GM23248 (cell line): ENCODE data around the gene SYPL1. TPM values are rescaled to one million over a fixed set of nuclear protein-coding genes. Genes with fewer than 3 reads are reported as not detected.

ENCODE experiments used
- DNase-seq: peaks from one replicate; pipeline ENCODE4 v3.0.0-alpha.2; 2015
- H2AFZ ChIP-seq: fragments of 200-600 bp; sonication (generic); 2 replicates; pipeline ENCODE4 v1.6.1; 2016; ENCODE audit warnings: antibody characterized with exemption
- H3F3A ChIP-seq: fragments of 200-600 bp; sonication (generic); 2 replicates; pipeline ENCODE4 v1.6.1; 2016; ENCODE audit warnings: mild to moderate bottlenecking, antibody characterized with exemption, mixed run types; ENCODE audit not compliant: insufficient read depth
- H3K27ac ChIP-seq: fragments of 200-600 bp; sonication (generic); 2 replicates; pipeline ENCODE4 v1.5.1; 2016; ENCODE audit warnings: mild to moderate bottlenecking
- H3K27me3 ChIP-seq: fragments of 200-600 bp; sonication (generic); replicated peaks from 2 replicates; pipeline ENCODE4 v1.6.1; 2016; ENCODE audit warnings: mild to moderate bottlenecking; ENCODE audit not compliant: insufficient read depth
- H3K36me3 ChIP-seq: fragments of 200-600 bp; sonication (generic); 2 replicates; pipeline ENCODE4 v1.6.1; 2016; ENCODE audit warnings: low read depth, mild to moderate bottlenecking
- H3K4me1 ChIP-seq: fragments of 200-600 bp; sonication (generic); 2 replicates; pipeline ENCODE4 v1.6.1; 2016; ENCODE audit warnings: mild to moderate bottlenecking; ENCODE audit not compliant: insufficient read depth
- H3K4me2 ChIP-seq: fragments of 200-600 bp; sonication (generic); one replicate; pipeline ENCODE4 v1.6.1; 2016; ENCODE audit warnings: mild to moderate bottlenecking; ENCODE audit not compliant: unreplicated experiment
- H3K4me3 ChIP-seq: fragments of 200-600 bp; sonication (generic); 2 replicates; pipeline ENCODE4 v1.5.1; 2016; ENCODE audit warnings: mild to moderate bottlenecking
- H3K79me2 ChIP-seq: fragments of 200-600 bp; sonication (generic); 2 replicates; pipeline ENCODE4 v1.6.1; 2016; ENCODE audit warnings: mild to moderate bottlenecking; ENCODE audit not compliant: insufficient read depth
- H3K9ac ChIP-seq: fragments of 200-600 bp; sonication (generic); 2 replicates; pipeline ENCODE4 v1.6.1; 2016; ENCODE audit warnings: mild to moderate bottlenecking
- H3K9me2 ChIP-seq: fragments of 200-600 bp; sonication (generic); 2 replicates; pipeline ENCODE4 v1.6.1; 2016; ENCODE audit warnings: mixed run types, mild to moderate bottlenecking, moderate library complexity; ENCODE audit not compliant: insufficient read depth
- H3K9me3 ChIP-seq: fragments of 200-600 bp; sonication (generic); one replicate; pipeline ENCODE4 v1.6.1; 2017; ENCODE audit warnings: low read depth
- H4K20me1 ChIP-seq: fragments of 200-600 bp; sonication (generic); 2 replicates; pipeline ENCODE4 v1.6.0; 2016; ENCODE audit not compliant: insufficient read depth
- EZH2 ChIP-seq: fragments of 200-600 bp; sonication (generic); IDR thresholded peaks from 2 replicates; pipeline ENCODE4 v1.6.1; 2018; ENCODE audit warnings: antibody characterized with exemption, mild to moderate bottlenecking; ENCODE audit not compliant: insufficient read depth, poor library complexity, severe bottlenecking
- EZH2phosphoT487 ChIP-seq: fragments of 200-600 bp; sonication (generic); IDR thresholded peaks from 2 replicates; pipeline ENCODE4 v1.6.1; 2018; ENCODE audit warnings: antibody characterized with exemption, moderate library complexity, mild to moderate bottlenecking, low read depth; ENCODE audit not compliant: insufficient read depth
- WGBS, 2 experiments: methylation state at CpG; one replicate each; pipeline ENCODE4 v1.1.6; 2015 to 2017; ENCODE audit warnings: low lambda C conversion rate in 2 of 2, low coverage in 1 of 2; ENCODE audit errors: missing lambda C conversion rate in 2 of 2; 5-methylcytosine and 5-hydroxymethylcytosine counted together
- in situ Hi-C: fragments of 300-500 bp; cut with MboI; formaldehyde crosslinking; loops from 2 replicates; pipeline ENCODE4 v1.15.0; 2020
- polyA plus RNA-seq: library from polyadenylated mRNA; unstranded; fragments of >200 nt; fragmentation: Nextera tagmentation; extraction: Ambion mirVana; gene quantifications from 2 replicates; pipeline ENCODE4 v1.2.1, GENCODE V29; 2016
- total RNA-seq: library from RNA; depleted of rRNA; stranded (reverse); fragments of >200 nt; shearing (Covaris generic); gene quantifications from 2 replicates; pipeline ENCODE4 v1.2.3, GENCODE V29; 2014

Gene SYPL1
- total and polyA plus RNA-seq, 2 experiments from 2014 or later, result 49.0 to 105 TPM

DNA sequence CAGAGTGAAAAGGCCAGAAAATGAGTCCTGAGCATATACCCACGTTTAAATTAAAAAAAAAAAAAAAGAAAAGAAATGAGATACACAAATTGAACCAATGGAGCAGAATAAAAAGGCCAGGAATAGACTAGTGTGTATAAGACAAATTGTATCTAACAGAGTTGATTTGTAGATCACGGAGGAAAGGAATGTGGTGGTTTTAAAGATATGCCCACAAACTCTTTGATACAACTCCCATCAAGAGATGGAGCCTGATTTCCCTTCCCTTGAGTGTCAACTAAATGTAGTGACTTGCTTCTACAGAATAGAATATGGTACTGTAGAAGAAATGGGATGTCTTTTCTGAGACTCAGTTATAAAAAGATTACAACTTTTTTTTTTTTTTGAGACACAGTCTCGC, 10.4 kb downstream of the SYPL1 start:
- in situ Hi-C loops, result no loop called here
- Histone ChIP-seq H3K27ac (no peak overlapping the region), H3K9me3 (no peaks in the 10 kb centered on the region), H3K4me2 (no peak overlapping the region), H3K27me3 (no peaks in the 10 kb centered on the region), H4K20me1 (peaks cover 4% of the 10 kb centered on the region; the same call in 1 of the 2 replicates), H3K4me3 (no peak overlapping the region), H3F3A (no peaks in the 10 kb centered on the region; the same call in 1 of the 2 replicates), H3K9me2 (no peaks in the 10 kb centered on the region), H3K9ac (no peak overlapping the region), H3K4me1 (0 out of 2 replicates have a peak, but pooled peaks cover 7% of the 10 kb centered on the region), H3K79me2 (peaks cover 90% of the 10 kb centered on the region), H2AFZ (no peak overlapping the region), H3K36me3 (peaks cover 8% of the 10 kb centered on the region)
- DNase-seq, result no peak
- TF ChIP-seq EZH2phosphoT487 (no peak), EZH2 (no peak)
- 96% methylated on average over 3 of the region's 3 CpGs for WGBS, 2 experiments

DNA sequence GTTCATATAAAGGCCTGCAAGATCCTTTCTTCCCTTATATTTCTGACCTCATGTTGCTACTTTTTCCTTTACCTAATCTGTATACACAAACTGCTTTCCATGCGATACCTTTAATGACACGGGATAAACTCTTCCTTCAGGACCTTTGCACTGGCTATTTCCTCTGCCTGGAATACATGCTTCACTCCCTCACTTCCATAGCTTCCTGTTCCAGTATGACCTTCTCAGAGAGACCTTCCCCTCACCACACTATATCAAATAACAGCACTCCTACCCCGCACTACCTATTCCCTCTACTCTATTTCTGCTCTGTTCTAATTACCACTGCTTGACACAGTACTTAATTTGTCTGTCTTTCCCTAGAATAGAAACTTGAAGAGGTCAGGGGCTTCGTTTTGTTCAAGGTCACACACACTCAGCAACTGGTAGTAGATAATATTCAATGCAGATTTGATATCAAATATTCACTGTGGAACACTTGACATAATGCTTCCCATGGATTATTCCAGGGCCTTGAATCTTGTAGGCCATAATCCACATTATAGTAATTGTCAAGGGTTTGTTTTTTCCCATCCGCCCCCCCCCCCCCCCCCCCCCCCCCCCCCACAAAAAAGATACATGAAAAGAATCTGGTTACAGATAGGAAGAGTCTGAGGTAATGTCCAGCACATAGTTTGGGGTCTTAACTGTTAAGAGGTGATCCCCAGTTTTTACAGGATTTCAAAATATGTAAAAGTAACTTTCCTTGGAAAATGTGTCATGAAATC, 11.1 kb downstream of the SYPL1 start:
- in situ Hi-C loops, result no loop called here
- H3K9ac ChIP-seq, result no peak overlapping the region
- no peak overlapping the region for H3K27ac ChIP-seq
- no peak for DNase-seq
- H3K4me2 ChIP-seq, result no peak overlapping the region
- peaks cover 15% of the 10 kb centered on the region for H3K36me3 ChIP-seq
- no peaks in the 10 kb centered on the region for H3K27me3 ChIP-seq
- no peak overlapping the region for H3K4me3 ChIP-seq
- H3K79me2 ChIP-seq, result peaks cover 87% of the 10 kb centered on the region
- 86 to 94% methylated on average over 5 of the region's 5 CpGs for WGBS, 2 experiments
- H3K9me3 ChIP-seq, result no peaks in the 10 kb centered on the region
- no peak for TF ChIP-seq EZH2
- no peak for TF ChIP-seq EZH2phosphoT487
- H2AFZ ChIP-seq, result no peak overlapping the region
- H3F3A ChIP-seq, result no peaks in the 10 kb centered on the region; the same call in 1 of the 2 replicates
- no peaks in the 10 kb centered on the region for H3K9me2 ChIP-seq
- peaks cover 4% of the 10 kb centered on the region; the same call in 1 of the 2 replicates for H4K20me1 ChIP-seq
- H3K4me1 ChIP-seq, result 0 out of 2 replicates have a peak, but pooled peaks cover 7% of the 10 kb centered on the region

DNA sequence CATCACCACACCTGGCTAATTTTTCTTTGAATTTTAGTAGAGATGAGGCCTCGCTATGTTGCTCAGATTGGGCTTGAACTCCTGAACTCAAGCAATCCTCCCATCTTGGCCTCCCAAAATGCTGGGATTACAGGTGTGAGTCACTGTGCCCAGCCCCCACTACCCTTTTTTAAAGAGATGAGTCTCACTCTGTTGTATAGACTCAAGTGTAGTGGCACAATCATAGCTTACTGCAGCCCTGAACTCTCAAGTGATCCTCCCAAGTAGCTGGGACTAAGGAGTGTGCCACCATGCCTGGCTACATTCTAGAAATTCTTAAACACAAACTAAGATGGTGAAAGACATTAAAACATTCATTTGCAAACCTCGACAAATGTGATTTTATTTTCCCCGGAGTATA, 12.6 kb downstream of the SYPL1 start:
- no peak for TF ChIP-seq EZH2
- no peak for TF ChIP-seq EZH2phosphoT487
- Histone ChIP-seq H3F3A (no peaks in the 10 kb centered on the region; the same call in 1 of the 2 replicates), H3K9ac (no peak overlapping the region), H3K36me3 (peaks cover 23% of the 10 kb centered on the region), H3K9me3 (no peaks in the 10 kb centered on the region), H3K4me1 (no peaks in the 10 kb centered on the region), H3K9me2 (no peaks in the 10 kb centered on the region), H3K4me3 (no peak overlapping the region), H3K27me3 (no peaks in the 10 kb centered on the region), H4K20me1 (peaks cover 4% of the 10 kb centered on the region; the same call in 1 of the 2 replicates), H3K4me2 (no peak overlapping the region), H3K27ac (no peak overlapping the region), H2AFZ (no peak overlapping the region), H3K79me2 (peaks cover 72% of the 10 kb centered on the region)
- DNase-seq, result no peak
- WGBS, 2 experiments, result 96 to 100% methylated on average over 3 of the region's 3 CpGs
- in situ Hi-C loops, result no loop called here

DNA sequence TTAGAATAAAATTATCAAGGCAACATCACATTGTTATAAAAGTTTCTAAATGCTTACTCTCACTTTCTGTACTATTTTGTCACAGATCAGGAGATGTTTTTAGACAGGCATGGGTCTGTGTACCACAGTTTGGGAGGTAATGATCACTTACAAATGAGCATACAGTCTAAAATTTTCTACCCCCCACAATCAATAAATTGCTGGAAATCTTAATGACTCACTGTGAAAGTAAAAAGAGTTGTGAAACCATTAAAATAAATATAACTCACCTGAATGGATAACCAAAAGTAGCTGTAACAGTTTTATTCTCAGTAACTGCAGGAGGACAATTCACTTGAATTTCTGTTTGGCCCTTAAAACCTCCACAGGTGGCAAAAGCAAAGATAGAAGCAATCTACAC, 13.2 kb downstream of the SYPL1 start:
- Histone ChIP-seq H3K9ac (no peak overlapping the region), H2AFZ (no peak overlapping the region), H3K79me2 (peaks cover 65% of the 10 kb centered on the region), H3K4me1 (no peaks in the 10 kb centered on the region), H3K27ac (no peak overlapping the region), H3K4me2 (no peak overlapping the region), H3F3A (no peaks in the 10 kb centered on the region; the same call in 1 of the 2 replicates), H4K20me1 (peaks cover 3% of the 10 kb centered on the region; the same call in 1 of the 2 replicates), H3K27me3 (no peaks in the 10 kb centered on the region), H3K36me3 (peaks cover 28% of the 10 kb centered on the region), H3K9me3 (no peaks in the 10 kb centered on the region), H3K4me3 (no peak overlapping the region), H3K9me2 (no peaks in the 10 kb centered on the region)
- TF ChIP-seq EZH2 (no peak), EZH2phosphoT487 (no peak)
- in situ Hi-C loops, result no loop called here
- DNase-seq, result no peak
